GM18526 (cell line): ENCODE measurements around the gene OR8G5.

Experiments used
- POLR2A ChIP-seq: IDR thresholded peaks from 3 replicates; pipeline ENCODE4 v1.6.1; 2011; ENCODE audit not compliant: insufficient read length; ENCODE audit errors: extremely low read depth

The OR8G5 gene

GRCh38 chr11:124256076-124256475, at the start of gene OR8G5:
OR8G5 (plus strand) TSS chr11:124256376; CDS start chr11:124264932, 8,556 bp downstream.
- TF ChIP-seq POLR2A = no peak

- TF ChIP-seq POLR2A = no peak
Measured at GRCh38 chr11:124207102-124207792, 48.9 kb upstream of the OR8G5 start.

GRCh38 chr11:124209824-124210357, 46.3 kb upstream of the OR8G5 start:
- no peak for TF ChIP-seq POLR2A

- no peak for TF ChIP-seq POLR2A
Measured at GRCh38 chr11:124210421-124210820, 45.8 kb upstream of the OR8G5 start.

- TF ChIP-seq POLR2A = no peak
Measured at GRCh38 chr11:124211321-124211720, 44.9 kb upstream of the OR8G5 start.

GRCh38 chr11:124214027-124214426, 42.1 kb upstream of the OR8G5 start:
- no peak for TF ChIP-seq POLR2A

GRCh38 chr11:124219126-124219525, 37.0 kb upstream of the OR8G5 start:
- TF ChIP-seq POLR2A = no peak

GRCh38 chr11:124222407-124222806, 33.8 kb upstream of the OR8G5 start:
- no peak for TF ChIP-seq POLR2A

GRCh38 chr11:124225471-124225870, 30.7 kb upstream of the OR8G5 start:
- no peak for TF ChIP-seq POLR2A

- TF ChIP-seq POLR2A = no peak
Measured at GRCh38 chr11:124233376-124233775, 22.8 kb upstream of the OR8G5 start.

- TF ChIP-seq POLR2A = no peak
Measured at GRCh38 chr11:124238512-124238911, 17.7 kb upstream of the OR8G5 start.

- no peak for TF ChIP-seq POLR2A
Measured at GRCh38 chr11:124240621-124241397, 15.4 kb upstream of the OR8G5 start, which contains the start of gene OR8G1. OR8G1 (plus strand) TSS chr11:124241095; CDS start chr11:124249676, 8,581 bp downstream.

GRCh38 chr11:124274000-124274399, 17.8 kb downstream of the OR8G5 start:
- TF ChIP-seq POLR2A = no peak

- TF ChIP-seq POLR2A = no peak
Measured at GRCh38 chr11:124276081-124276480, 19.9 kb downstream of the OR8G5 start.

GRCh38 chr11:124277207-124277606, 21.0 kb downstream of the OR8G5 start:
- TF ChIP-seq POLR2A = no peak

- no peak for TF ChIP-seq POLR2A
Measured at GRCh38 chr11:124277804-124278203, 21.6 kb downstream of the OR8G5 start.
